HCT116 (cell line): Measurements from ENCODE around the gene PIK3R6. TPM values are rescaled to one million over a fixed set of nuclear protein-coding genes. Genes with fewer than 3 reads are reported as not detected.

Experiments
- ATAC-seq: fragments of 200-7000 bp; cut with Tn5 transposase; 2 replicates; pipeline ENCODE4 v1.9.1; 2020; ENCODE audit warnings: mild to moderate bottlenecking, moderate library complexity
- BruUV-seq: library from RNA; stranded (reverse); fragments of 400-500 nt; replicated peaks from 2 replicates; lab custom pipeline; 2021; lab: Mats Ljungman, UMichigan
- CTCF ChIA-PET: fragments of 300-600 bp; sonication (Branson Sonifier 250); formaldehyde crosslinking; loops from one replicate; lab custom pipeline; 2021; ENCODE audit warnings: antibody characterized with exemption; lab: Charles Lee
- POLR2A ChIA-PET: fragments of 300-600, 350-600 bp; sonication (Branson Sonifier 250); formaldehyde crosslinking; loops from one replicate; lab custom pipeline; 2021; ENCODE audit warnings: antibody characterized with exemption; lab: Charles Lee
- RAD21 ChIA-PET, 2 experiments: fragments of 300-600 bp; sonication (Branson Sonifier 250); formaldehyde crosslinking; loops; one replicate each; lab custom pipeline; 2023; ENCODE audit warnings: low total read pairs in 2 of 2; ENCODE audit not compliant: uncharacterized antibody in 2 of 2, unreplicated experiment in 2 of 2, low non-redundant PET in 1 of 2; lab: Charles Lee
- DNase-seq: peaks from one replicate; pipeline ENCODE4 v3.0.0-alpha.2; 2010; ENCODE audit warnings: low read depth, low spot score
- H2AFZ ChIP-seq: fragments of 200-600 bp; shearing (Covaris generic), sonication (generic); 2 replicates; pipeline ENCODE4 v1.6.1; 2017; ENCODE audit warnings: low read depth, mixed run types, mixed read lengths, antibody characterized with exemption, low read length; ENCODE audit not compliant: poor library complexity, severe bottlenecking
- H3K27ac ChIP-seq: 2 replicates; pipeline ENCODE4 v1.5.1; 2012; ENCODE audit warnings: low read depth, low read length
- H3K27me3 ChIP-seq: fragments of 200-600 bp; sonication (generic); 2 replicates; pipeline ENCODE4 v1.6.1; 2016; ENCODE audit warnings: mixed run types, low read length, mixed read lengths; ENCODE audit not compliant: insufficient read depth
- H3K36me3 ChIP-seq, 2 experiments: fragments of 200-500 bp in 1 of 2; fragments of 200-600 bp in 1 of 2; sonication (Bioruptor generic) in 1 of 2; sonication (generic) in 1 of 2; 2 replicates each; pipeline versions ENCODE4 v1.5.1 to v1.6.1; 2014 to 2016; ENCODE audit warnings: low read length in 2 of 2, inconsistent platforms in 1 of 2, mixed read lengths in 1 of 2, mixed run types in 1 of 2; ENCODE audit not compliant: insufficient read depth in 2 of 2, control insufficient read depth in 1 of 2
- H3K4me1 ChIP-seq, 2 experiments: fragments of 200-600 bp in 1 of 2; sonication (generic) in 1 of 2; 2 replicates each; pipeline versions ENCODE4 v1.5.1 to v1.6.1; 2012 to 2017; ENCODE audit warnings: low read length in 2 of 2, inconsistent platforms in 1 of 2, mild to moderate bottlenecking in 1 of 2, mixed read lengths in 1 of 2, mixed run types in 1 of 2, moderate library complexity in 1 of 2; ENCODE audit not compliant: insufficient read depth in 2 of 2, control insufficient read depth in 1 of 2
- H3K4me2 ChIP-seq: fragments of 200-600 bp; sonication (generic); 2 replicates; pipeline ENCODE4 v1.6.1; 2017; ENCODE audit warnings: mixed run types, low read length, mixed read lengths
- H3K4me3 ChIP-seq, 2 experiments: fragments of 200-600 bp in 1 of 2; sonication (generic) in 1 of 2; replicated peaks in 1 of 2; 2 replicates each; pipeline ENCODE4 v1.5.1; 2011 to 2016; ENCODE audit warnings: low read length in 2 of 2, control low read depth in 1 of 2, low read depth in 1 of 2, mild to moderate bottlenecking in 1 of 2, mixed read lengths in 1 of 2, mixed run types in 1 of 2
- H3K79me2 ChIP-seq: fragments of 200-600 bp; sonication (generic); 2 replicates; pipeline ENCODE4 v1.6.1; 2017; ENCODE audit warnings: mild to moderate bottlenecking, mixed run types, low read length, moderate library complexity, mixed read lengths; ENCODE audit not compliant: insufficient read depth
- H3K9ac ChIP-seq: fragments of 200-600 bp; sonication (generic); 2 replicates; pipeline ENCODE4 v1.6.1; 2016; ENCODE audit warnings: low read length, mixed read lengths
- H3K9me2 ChIP-seq: fragments of 200-600 bp; sonication (generic), shearing (Covaris generic); 2 replicates; pipeline ENCODE4 v1.6.1; 2017; ENCODE audit warnings: mixed run types, mild to moderate bottlenecking, moderate library complexity; ENCODE audit not compliant: insufficient read depth
- H3K9me3 ChIP-seq, 2 experiments: fragments of 200-500 bp in 1 of 2; fragments of 200-600 bp in 1 of 2; sonication (Bioruptor generic) in 1 of 2; sonication (generic) in 1 of 2; 2 replicates each; pipeline ENCODE4 v1.6.1; 2014 to 2017; ENCODE audit warnings: low read length in 2 of 2, mixed read lengths in 2 of 2, inconsistent platforms in 1 of 2, low read depth in 1 of 2, mild to moderate bottlenecking in 1 of 2, mixed run types in 1 of 2, moderate library complexity in 1 of 2; ENCODE audit not compliant: control insufficient read depth in 1 of 2, insufficient read depth in 1 of 2
- H4K20me1 ChIP-seq: fragments of 200-600 bp; sonication (generic), shearing (Covaris generic); 2 replicates; pipeline ENCODE4 v1.6.1; 2017; ENCODE audit warnings: mixed run types, mild to moderate bottlenecking, moderate library complexity; ENCODE audit not compliant: insufficient read depth
- ELF1 ChIP-seq: IDR thresholded peaks from 2 replicates; pipeline ENCODE4 v1.6.1; 2012; ENCODE audit warnings: low read depth, borderline replicate concordance
- JUND ChIP-seq: IDR thresholded peaks from 2 replicates; pipeline ENCODE4 v1.6.1; 2012
- POLR2A ChIP-seq: IDR thresholded peaks from 2 replicates; pipeline ENCODE4 v1.7.0; 2011; ENCODE audit warnings: borderline replicate concordance; ENCODE audit not compliant: insufficient read depth, insufficient read length; ENCODE audit errors: extremely low read depth
- POLR2AphosphoS5 ChIP-seq: IDR thresholded peaks from 2 replicates; pipeline ENCODE4 v1.6.1; 2011; ENCODE audit warnings: mild to moderate bottlenecking, low read depth, low read length, moderate library complexity
- SIN3A ChIP-seq: IDR thresholded peaks from 2 replicates; pipeline ENCODE4 v1.6.1; 2012; ENCODE audit warnings: low read depth
- SP1 ChIP-seq: IDR thresholded peaks from 2 replicates; pipeline ENCODE4 v1.6.1; 2012; ENCODE audit warnings: low read depth
- SRF ChIP-seq: IDR thresholded peaks from 2 replicates; pipeline ENCODE4 v1.6.1; 2012; ENCODE audit warnings: low read depth
- ZFX ChIP-seq: fragments of 450-650 bp; IDR thresholded peaks from 2 replicates; pipeline ENCODE4 v1.6.1; 2017
- intact Hi-C: fragments of 100-400 bp; cut with micrococcal nuclease; formaldehyde crosslinking; loops from 2 replicates; pipeline ENCODE4 v1.10.0; 2022
- total RNA-seq: library from RNA; stranded (reverse); gene quantifications from one replicate; pipeline ENCODE4 v1.2.1, GENCODE V29; 2021; ENCODE audit not compliant: unreplicated experiment
- TF ChIP-seq, protein P1 (sequence below): IDR thresholded peaks from 2 replicates; pipeline ENCODE4 v1.6.1; 2012; ENCODE audit warnings: low read depth

Gene PIK3R6
- total RNA-seq, 1 experiment from 2014 or later, result 0.07 TPM

DNA sequence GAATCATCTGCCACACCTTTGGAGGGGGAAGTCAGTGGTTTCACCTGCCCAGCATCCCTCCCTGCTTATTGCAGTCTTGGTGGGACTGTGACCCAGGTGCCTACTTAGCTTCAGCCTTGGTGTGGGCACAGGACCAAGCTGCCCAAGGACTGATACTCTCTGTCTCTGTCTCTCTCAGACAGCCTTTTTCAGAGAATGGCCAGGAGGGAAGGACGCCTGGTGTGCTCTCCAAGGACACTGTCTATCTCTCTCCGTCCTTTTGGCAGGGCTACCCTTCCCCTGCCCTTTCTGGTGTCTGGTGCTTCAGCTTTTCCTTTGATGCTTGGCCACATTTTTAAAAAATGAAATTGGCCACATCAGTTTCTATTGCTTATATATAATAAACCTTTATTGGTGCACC lies 19.6 kb downstream of the PIK3R6 start:
- ATAC-seq (no peak), DNase-seq (no peak)
- no peak overlapping the region for H3K9ac ChIP-seq
- no peaks in the 10 kb centered on the region for H4K20me1 ChIP-seq
- no peak overlapping the region for H3K4me3 ChIP-seq
- no peaks in the 10 kb centered on the region for H3K27me3 ChIP-seq
- H3K79me2 ChIP-seq, result no peaks in the 10 kb centered on the region
- intact Hi-C loops, result no loop called here
- ChIA-PET POLR2A (no interaction called here), CTCF (no interaction called here), RAD21 (no interaction called here)
- no peaks in the 10 kb centered on the region for H3K9me3 ChIP-seq
- H3K36me3 ChIP-seq, result no peaks in the 10 kb centered on the region
- no TSS peak for BruUV-seq
- no peaks in the 10 kb centered on the region for H3K9me2 ChIP-seq
- no peak overlapping the region for H3K4me2 ChIP-seq
- peaks cover 0 to 3% of the 10 kb centered on the region in 2 experiments; a peak in 1 of 4 replicates for H3K4me1 ChIP-seq
- no peak for TF ChIP-seq ELF1
- TF ChIP-seq ZFX, result no peak
- no peak for TF ChIP-seq POLR2A
- TF ChIP-seq SRF, result no peak
- no peak for TF ChIP-seq SP1
- TF ChIP-seq JUND, result no peak
- TF ChIP-seq POLR2AphosphoS5, result no peak
- TF ChIP-seq, protein P1, sequence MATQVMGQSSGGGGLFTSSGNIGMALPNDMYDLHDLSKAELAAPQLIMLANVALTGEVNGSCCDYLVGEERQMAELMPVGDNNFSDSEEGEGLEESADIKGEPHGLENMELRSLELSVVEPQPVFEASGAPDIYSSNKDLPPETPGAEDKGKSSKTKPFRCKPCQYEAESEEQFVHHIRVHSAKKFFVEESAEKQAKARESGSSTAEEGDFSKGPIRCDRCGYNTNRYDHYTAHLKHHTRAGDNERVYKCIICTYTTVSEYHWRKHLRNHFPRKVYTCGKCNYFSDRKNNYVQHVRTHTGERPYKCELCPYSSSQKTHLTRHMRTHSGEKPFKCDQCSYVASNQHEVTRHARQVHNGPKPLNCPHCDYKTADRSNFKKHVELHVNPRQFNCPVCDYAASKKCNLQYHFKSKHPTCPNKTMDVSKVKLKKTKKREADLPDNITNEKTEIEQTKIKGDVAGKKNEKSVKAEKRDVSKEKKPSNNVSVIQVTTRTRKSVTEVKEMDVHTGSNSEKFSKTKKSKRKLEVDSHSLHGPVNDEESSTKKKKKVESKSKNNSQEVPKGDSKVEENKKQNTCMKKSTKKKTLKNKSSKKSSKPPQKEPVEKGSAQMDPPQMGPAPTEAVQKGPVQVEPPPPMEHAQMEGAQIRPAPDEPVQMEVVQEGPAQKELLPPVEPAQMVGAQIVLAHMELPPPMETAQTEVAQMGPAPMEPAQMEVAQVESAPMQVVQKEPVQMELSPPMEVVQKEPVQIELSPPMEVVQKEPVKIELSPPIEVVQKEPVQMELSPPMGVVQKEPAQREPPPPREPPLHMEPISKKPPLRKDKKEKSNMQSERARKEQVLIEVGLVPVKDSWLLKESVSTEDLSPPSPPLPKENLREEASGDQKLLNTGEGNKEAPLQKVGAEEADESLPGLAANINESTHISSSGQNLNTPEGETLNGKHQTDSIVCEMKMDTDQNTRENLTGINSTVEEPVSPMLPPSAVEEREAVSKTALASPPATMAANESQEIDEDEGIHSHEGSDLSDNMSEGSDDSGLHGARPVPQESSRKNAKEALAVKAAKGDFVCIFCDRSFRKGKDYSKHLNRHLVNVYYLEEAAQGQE, result no peak
- no peak overlapping the region for H3K27ac ChIP-seq
- no peak overlapping the region for H2AFZ ChIP-seq

DNA sequence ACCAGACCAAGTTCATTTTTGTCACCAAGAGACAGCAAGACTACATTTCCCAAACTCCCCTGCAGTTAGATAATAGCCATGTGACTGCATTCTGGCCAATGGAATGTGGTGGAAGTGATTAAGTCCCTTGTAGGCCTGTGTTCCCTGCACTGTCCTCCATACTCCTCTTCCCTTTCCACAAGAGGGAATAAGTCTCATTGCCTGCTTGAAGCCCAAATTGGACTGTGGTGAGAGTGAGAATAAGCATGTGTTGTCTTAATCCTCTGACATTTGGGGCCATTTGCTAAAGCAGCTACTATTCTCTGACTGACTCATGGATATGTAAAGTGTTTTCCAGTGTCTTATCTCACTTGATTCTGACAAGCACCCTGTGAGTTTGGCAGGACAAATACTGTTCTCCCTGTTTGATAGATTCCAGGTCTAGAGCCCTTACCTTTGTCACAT lies 20.7 kb downstream of the PIK3R6 start:
- no peaks in the 10 kb centered on the region for H3K36me3 ChIP-seq
- peak overlapping the region; percentile 46 for H2AFZ ChIP-seq
- no peak overlapping the region for H3K4me2 ChIP-seq
- intact Hi-C loops, result no loop called here
- H4K20me1 ChIP-seq, result no peaks in the 10 kb centered on the region
- POLR2A ChIA-PET, result no interaction called here
- no peaks in the 10 kb centered on the region for H3K79me2 ChIP-seq
- no peaks in the 10 kb centered on the region for H3K27me3 ChIP-seq
- BruUV-seq, result no TSS peak
- CTCF ChIA-PET, result no interaction called here
- peak; percentile 67 for DNase-seq
- H3K9me3 ChIP-seq, result no peaks in the 10 kb centered on the region
- RAD21 ChIA-PET, result no interaction called here
- H3K4me1 ChIP-seq, result peaks cover 0 to 3% of the 10 kb centered on the region in 2 experiments; a peak in 1 of 4 replicates
- H3K9me2 ChIP-seq, result no peaks in the 10 kb centered on the region
- H3K4me3 ChIP-seq, result no peak overlapping the region
- H3K9ac ChIP-seq, result no peak overlapping the region
- H3K27ac ChIP-seq, result no peak overlapping the region
- peak; percentile 42; the same call in 1 of the 2 replicates for TF ChIP-seq SP1
- no peak for TF ChIP-seq SIN3A
- peak; percentile 100 for ATAC-seq
